HG03039 (cell line): Measurements from ENCODE around the gene GLRX5.

Source experiments
- ATAC-seq: cut with Tn5 transposase; IDR thresholded peaks from one replicate; pipeline ENCODE4 v1.9.1; 2021; ENCODE audit warnings: mild to moderate bottlenecking, moderate library complexity; ENCODE audit not compliant: unreplicated experiment

Gene GLRX5

DNA sequence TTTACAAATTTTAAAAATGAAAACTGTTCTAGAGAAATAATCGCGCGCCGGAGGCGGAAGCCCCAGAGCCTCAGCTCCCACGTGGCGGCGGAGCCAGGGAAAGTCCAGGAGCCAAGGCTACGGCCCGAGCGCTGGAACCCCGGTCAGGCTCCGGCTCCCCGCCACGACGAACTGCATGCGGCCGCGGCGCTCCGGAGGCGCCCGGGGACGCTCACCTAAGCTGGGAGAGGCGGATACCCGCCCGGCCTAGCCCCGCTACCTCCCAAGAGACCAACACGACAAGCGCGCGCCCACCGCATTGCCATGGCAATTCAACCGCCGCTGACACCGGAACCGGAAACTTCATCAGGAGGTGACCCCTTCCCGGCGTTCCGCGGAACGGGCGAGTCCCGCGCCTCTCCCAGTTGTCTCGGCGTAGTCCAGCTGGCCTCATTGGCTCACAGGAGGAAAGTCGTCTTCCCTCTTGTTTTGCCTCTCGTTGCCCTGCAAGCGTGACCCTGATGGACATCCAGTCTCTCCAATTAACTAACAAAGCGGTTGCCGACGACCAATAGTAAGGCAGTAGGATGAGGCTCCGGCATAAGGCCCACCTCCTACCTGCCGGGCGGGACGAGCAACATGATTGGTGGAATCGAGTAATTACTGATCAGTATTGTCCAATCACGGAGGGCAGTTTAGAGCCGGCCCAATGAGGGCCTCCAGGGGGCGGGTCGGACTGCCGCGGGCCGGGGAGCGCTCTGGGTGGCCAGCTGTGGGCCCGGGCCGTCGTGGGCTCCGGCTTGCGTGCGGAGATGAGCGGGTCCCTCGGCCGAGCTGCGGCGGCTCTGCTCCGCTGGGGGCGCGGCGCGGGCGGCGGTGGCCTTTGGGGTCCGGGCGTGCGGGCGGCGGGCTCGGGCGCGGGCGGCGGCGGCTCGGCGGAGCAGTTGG is at the start of gene GLRX5:
Gene GLRX5 (plus strand): TSS at position 752 of the 927 bp plus-strand sequence. CDS start 40 bp downstream, at position 792.
- peak; percentile 85 for ATAC-seq

DNA sequence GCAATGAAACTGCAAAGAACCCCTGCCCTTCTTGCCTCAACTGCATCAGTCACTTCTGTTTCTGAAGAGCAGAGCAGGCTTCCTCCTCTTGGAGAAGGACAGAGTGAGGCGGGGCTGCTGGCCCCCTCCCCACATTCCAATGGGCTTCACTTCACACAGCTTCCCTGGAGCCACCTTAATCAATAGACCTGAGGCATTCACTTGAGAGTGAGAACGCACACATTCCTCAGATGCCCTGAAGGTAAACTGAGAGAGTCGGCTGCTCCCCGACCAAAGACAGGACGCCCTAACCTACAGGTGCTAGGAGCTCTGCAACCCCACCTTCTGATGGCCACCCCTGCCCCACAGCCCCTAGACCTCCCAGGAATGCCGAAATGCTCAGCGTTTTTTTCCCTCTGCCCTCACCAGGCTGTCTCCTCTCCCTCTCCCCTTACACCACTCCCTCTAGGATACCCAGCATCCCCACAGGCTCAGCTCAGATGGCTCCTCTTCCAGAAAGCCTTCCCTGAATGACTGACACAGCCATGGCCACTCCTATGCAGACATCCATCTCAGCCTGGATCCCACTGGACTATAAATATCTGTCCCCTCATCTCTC is 49.5 kb upstream of the GLRX5 start:
- ATAC-seq: no peak

GRCh38 chr14:95486875-95487668 is 47.8 kb upstream of the GLRX5 start:
- no peak for ATAC-seq

DNA sequence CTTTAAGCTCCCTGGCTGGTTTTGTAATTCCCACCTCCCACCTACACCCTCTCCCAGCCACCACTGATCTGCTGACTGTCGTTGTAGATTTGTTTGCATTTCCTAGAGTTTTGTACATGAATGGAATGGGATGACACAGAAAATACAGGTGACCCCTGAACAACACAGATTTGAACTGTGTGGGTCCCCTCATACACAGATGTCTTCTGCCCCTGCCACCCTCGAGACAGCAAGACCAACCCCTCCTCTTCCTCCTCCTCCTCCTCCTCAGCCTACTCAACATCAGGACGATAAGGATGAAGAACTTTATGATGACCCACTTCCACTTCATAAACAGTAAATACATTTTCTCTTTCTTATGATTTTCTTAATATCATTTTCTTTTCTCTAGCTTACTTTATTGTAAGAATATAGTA is 47.2 kb upstream of the GLRX5 start:
- ATAC-seq: no peak

GRCh38 chr14:95488376-95489213 is 46.3 kb upstream of the GLRX5 start:
- no peak for ATAC-seq

DNA sequence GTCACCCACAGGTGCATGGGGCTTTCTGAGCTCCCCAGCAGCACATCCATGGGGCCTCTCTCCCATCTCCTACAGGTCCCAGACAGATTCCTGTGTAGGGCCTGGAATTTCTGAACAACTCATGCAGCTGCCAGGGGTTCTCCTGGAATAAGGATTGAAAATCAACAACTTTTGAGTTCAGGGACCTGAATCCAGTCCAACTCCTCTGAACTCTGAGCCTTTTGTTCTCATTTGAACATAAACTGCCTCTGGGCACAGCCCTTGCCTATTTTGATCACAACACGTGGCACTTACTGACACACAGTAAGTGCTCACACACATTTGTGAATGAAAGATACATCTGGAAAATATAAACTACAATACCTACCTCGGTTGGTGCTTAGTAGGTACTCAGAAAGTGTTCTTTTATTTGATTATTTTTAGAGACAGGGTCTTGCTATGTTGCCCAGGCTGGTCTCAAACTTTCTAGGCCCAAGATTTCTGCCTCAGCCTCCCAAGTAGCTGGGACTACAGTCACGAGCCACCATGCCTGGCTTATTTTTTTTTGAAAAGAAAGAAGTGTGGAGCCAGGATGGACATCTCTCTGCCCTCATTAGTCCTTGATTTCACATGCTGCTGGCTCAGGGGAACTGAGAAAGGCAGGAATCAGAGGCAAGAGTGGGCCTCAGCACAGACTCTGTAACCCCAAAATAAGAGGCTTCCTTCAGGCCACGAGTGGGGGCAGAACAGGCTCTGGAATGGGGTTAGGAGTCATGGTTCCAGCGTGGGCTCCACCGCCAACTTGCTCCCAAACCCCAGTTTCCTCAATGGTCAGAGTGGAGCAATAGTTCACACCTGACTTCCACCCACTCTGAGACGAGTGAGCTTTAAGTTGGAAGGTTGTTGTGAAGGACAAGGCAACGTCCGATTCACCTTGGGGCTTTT is 45.4 kb upstream of the GLRX5 start:
- ATAC-seq: no peak

GRCh38 chr14:95490138-95490509 is 44.7 kb upstream of the GLRX5 start:
- ATAC-seq: no peak

DNA sequence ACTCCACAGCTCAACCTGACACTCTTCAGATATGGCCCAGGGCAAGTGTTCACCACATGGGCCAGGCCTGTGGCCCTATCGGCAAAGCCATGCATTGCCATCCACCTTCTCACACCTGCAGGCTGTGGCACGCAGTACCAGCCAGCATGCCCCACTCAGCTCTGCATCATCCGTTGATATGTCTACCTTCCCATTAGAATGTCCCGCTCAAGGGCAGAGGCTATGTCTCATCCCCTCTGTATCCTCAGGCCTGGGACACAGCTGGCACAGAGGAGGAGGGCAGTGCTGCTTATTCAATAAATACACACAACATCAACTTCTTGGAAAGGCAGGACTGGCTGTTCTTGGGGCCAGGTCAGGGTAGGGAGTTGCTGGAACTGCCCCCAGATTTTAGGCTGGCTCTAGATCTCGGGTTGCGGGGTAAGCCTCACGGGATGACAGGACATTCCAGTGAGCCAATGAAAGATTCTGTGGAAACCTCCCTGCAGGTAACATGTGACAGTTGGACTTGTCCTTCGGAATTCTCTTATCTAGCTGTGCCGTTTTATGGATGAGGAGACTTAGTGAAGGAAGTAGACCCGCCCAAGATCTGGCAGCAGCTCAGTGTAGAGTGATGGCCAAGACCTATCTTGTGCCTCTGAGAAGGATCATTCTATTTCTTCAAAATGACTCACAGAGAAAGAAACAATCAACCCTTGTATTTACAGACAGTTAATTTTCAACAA is 44.0 kb upstream of the GLRX5 start:
- no peak for ATAC-seq

DNA sequence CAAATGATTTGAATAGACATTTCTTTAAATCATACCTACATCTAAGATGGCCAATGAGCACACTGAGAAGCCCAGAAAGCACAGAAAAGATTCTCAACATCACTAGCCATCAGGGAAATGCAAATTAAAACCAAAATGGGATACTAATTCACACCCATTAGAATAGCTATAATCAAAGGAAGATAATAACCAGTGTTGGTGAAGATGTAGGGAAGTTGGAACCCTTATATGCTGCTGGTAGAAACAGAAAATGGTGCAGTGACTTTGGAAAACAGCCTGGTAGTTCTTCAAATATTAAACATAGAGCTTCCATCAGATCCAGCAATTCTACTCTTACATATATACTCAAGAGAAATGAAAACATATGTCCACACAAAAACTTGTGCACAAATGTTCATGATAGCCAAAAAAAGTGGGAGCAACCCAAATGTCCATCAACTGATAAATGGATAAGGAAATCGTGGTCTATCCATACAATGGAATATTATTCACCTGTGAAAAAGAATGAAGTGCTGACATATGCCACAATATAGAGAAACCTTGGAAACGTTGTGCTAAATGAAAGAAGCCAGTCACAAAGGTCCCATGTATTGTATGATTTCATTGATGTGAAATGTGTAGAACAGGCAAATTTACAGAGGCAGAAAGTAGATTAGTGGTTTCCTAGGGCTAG is 42.8 kb upstream of the GLRX5 start:
- ATAC-seq: no peak

DNA sequence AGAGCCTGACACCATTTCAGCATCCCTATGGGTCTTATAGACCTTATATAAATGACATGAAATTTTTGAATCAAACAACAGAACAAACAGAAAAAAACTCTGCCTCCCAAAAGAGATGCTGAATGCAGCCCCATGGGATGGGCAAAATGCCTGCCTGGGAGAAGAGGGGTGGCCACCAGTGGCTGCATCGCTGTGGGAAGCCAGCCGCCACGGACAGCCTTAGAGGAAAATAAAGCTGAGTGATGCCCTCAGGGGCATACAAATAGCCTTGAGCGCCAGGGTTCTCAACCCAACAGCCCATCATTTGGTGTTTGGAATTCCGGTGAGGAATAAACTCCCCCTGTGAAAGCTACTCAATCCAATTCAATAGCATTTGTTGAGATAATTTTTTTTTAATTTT is 41.3 kb upstream of the GLRX5 start:
- ATAC-seq: no peak

- no peak for ATAC-seq
These were observed 40.9 kb upstream of the GLRX5 start for GRCh38 chr14:95493976-95494375.

DNA sequence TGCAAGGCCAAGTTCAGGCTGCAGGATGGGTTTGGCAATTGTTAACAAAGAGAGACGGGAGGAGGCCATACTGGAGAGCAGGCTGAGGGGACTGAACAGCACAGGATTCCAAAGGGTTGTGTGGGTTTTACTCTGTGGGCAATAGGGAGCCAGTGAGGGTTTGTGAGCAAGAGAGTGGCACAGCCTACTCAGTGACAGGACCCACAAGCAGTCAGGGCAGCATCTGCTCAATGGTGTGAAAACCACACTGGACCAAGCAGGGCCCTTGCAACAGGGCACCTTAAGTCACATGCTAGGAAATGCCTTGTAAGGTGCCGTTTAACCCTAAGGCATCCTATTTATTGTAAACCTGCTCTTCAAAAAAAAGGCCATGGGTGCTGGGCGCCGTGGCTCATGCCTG is 40.4 kb upstream of the GLRX5 start:
- no peak for ATAC-seq

- ATAC-seq: no peak
These were observed 39.8 kb upstream of the GLRX5 start for GRCh38 chr14:95495076-95495475.

DNA sequence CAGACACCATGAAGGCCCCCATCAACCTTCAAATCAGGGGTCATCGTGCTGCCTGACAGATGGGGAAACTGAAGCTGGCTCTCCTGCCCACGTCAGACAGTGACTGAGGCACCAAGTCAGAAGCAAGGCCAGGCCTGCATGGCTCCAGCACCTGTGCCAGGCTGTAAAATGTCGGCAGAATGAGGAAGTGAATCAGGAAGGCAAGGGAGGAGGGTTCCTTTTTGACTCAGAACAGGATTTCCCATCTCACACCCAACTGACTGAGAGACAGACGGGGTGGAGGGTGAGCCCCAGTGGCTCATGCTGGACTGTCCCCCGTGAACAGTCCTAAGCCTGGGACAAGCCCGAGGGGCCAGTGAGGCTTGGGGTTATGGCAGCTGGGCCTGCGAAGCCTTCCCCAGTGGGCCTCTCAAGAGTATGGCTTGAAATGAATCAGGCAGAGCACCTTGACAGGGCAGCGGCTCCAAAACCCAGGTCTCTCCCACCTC is 39.3 kb upstream of the GLRX5 start:
- ATAC-seq: peak; percentile 79

DNA sequence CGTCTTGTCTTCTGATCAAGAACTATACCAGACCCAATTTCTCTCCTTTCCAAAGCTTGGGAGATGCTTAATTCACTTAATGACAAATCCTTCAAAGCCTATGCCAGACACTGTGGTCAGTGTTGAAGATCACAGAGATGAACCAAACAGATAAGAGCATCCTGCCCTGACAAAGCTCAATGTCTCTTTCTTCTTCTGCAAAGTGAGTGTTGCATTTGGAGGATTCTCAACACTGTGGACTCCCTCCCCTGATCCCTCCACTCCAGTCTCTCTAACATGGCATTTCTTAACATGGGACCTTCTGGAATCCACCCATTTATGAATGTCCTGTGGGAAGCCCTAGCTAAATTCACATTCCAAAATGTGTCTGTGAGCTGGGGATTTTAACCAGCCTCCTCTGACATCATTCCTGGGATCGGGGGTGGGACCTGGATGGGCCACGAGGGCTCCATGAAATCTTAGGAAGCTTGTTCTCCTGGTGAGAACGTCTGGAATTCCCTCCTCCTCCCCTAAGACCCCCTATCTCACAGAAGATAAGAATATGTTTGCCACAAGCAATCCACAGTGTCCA is 38.7 kb upstream of the GLRX5 start:
- ATAC-seq: no peak

GRCh38 chr14:95496690-95497259 is 38.1 kb upstream of the GLRX5 start:
- no peak for ATAC-seq

GRCh38 chr14:95497561-95498011 is 37.3 kb upstream of the GLRX5 start:
- no peak for ATAC-seq
